Stimulated activated CD4-positive, alpha-beta T cell treated with anti-CD3 and anti-CD28 coated beads, Interleukin-4, amount 100 ng/mL, for 24 hours (primary cell): ENCODE data around the gene HFM1.
"Not testable (repeated sequence)": the region's sequence is repeated elsewhere in the genome, so short reads cannot be mapped to it uniquely, and the experiment has no call there.

Experiments
- DNase-seq: peaks from one replicate; pipeline ENCODE4 v3.0.0-alpha.2; 2020

The HFM1 gene, protein sequence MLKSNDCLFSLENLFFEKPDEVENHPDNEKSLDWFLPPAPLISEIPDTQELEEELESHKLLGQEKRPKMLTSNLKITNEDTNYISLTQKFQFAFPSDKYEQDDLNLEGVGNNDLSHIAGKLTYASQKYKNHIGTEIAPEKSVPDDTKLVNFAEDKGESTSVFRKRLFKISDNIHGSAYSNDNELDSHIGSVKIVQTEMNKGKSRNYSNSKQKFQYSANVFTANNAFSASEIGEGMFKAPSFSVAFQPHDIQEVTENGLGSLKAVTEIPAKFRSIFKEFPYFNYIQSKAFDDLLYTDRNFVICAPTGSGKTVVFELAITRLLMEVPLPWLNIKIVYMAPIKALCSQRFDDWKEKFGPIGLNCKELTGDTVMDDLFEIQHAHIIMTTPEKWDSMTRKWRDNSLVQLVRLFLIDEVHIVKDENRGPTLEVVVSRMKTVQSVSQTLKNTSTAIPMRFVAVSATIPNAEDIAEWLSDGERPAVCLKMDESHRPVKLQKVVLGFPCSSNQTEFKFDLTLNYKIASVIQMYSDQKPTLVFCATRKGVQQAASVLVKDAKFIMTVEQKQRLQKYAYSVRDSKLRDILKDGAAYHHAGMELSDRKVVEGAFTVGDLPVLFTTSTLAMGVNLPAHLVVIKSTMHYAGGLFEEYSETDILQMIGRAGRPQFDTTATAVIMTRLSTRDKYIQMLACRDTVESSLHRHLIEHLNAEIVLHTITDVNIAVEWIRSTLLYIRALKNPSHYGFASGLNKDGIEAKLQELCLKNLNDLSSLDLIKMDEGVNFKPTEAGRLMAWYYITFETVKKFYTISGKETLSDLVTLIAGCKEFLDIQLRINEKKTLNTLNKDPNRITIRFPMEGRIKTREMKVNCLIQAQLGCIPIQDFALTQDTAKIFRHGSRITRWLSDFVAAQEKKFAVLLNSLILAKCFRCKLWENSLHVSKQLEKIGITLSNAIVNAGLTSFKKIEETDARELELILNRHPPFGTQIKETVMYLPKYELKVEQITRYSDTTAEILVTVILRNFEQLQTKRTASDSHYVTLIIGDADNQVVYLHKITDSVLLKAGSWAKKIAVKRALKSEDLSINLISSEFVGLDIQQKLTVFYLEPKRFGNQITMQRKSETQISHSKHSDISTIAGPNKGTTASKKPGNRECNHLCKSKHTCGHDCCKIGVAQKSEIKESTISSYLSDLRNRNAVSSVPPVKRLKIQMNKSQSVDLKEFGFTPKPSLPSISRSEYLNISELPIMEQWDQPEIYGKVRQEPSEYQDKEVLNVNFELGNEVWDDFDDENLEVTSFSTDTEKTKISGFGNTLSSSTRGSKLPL (N-terminal part only)

DNA sequence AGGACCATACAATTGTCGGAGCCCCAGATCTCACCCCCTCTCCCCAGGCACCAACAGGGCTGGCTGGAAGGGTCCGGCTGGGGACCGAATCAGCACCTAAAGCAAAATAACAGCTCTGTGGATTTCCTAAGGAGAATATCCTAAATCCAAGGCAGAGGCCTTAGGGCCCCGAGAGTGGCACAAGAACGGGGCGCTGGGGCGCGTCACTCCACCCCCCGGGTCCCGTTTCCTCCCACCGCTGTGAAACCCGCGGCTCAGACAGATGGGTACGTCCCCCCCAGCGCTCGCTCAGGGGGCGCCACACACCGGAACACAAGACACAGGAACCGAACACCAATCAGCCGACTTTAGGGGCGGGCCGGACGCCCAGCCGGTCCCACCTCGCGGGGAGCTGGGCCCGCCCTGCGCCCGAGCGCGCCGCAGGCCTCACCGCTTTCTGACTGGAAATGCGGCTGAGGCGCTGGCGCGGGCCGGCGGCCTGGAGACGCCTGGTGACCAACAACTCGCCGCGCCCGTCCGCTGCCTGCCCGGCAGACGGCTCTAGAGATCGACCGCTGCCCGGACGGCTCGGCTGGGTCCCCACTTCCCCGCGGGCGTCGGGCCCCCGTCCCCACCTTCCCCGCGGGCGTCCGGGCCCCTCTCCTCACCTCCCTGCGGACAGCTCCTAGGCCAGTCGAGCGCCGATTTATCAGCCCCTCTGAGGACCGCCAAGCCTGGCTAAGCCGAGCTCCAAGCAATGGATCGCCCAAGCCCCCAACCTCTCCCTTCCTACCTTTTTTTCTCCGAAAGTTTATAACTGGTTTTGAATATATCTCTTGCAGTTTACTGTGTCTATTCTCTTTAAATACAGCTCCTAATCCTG, at the start of gene HFM1:
Gene HFM1 (minus strand): TSS at position 687 of the 862 bp plus-strand sequence. CDS start 3,755 bp downstream, outside the sequence.
- peak; percentile 39 for DNase-seq

DNA sequence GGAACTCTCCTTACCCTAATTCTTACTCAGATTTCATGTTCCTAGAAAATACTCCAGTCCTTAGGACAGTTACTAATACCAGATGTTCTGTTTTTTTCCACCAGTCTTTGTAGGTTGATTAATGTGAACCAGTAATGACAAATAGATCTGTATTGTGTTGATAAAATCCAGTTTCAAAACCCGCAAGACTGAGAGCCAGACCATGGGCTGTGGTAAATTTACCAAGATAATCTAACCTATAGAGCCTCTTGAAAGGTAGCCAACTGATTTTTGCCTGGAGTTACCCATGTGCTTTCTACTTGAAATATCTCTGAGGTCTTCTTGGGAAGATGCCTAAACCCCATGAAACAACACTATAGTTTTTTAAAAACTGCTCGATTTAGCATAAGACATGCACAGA, 49.5 kb upstream of the HFM1 start:
- DNase-seq, result no peak

DNA sequence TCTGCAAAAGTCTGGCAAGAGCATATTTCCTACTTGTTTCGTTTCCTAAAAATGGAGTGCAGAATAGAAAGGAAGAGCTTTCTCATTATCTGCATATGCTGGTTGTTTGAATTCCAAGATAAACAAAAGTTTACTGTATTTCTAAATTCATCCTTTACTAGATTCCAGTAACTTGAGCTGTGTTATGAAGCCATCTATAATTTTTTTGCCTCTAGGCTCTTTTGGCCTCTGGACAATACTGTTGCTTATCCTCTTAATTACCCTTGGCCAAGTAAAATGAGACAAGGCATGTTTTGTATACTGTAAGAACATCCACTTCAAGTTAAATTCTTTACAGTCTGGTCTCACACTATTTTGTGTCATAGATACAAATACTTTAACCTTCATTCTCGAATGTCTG, 45.6 kb upstream of the HFM1 start:
- no peak for DNase-seq

DNA sequence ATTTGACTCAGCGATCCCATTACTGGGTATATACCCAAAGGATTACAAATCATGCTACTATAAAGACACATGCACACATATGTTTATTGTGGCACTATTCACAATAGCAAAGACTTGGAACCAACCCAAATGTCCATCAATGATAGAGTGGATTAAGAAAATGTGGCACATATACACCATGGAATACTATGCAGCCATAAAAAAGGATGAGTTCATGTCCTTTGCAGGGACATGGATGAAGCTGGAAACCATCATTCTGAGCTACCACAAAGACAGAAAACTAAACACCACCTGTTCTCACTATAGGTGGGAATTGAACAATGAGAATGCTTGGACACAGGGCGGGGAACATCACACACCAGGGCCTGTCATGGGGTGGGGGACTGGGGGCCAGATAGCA, 43.1 kb upstream of the HFM1 start:
- DNase-seq, result not testable (repeated sequence)

GRCh38 chr1:91441980-91442379, 37.3 kb upstream of the HFM1 start:
- not testable (repeated sequence) for DNase-seq

GRCh38 chr1:91440847-91441246, 36.2 kb upstream of the HFM1 start:
- DNase-seq, result no peak

- DNase-seq, result no peak
Measured at GRCh38 chr1:91439016-91439415, 34.4 kb upstream of the HFM1 start.

- DNase-seq, result no peak
Measured at GRCh38 chr1:91428182-91428798, 23.7 kb upstream of the HFM1 start.

GRCh38 chr1:91427741-91428140, 23.1 kb upstream of the HFM1 start:
- no peak for DNase-seq

DNA sequence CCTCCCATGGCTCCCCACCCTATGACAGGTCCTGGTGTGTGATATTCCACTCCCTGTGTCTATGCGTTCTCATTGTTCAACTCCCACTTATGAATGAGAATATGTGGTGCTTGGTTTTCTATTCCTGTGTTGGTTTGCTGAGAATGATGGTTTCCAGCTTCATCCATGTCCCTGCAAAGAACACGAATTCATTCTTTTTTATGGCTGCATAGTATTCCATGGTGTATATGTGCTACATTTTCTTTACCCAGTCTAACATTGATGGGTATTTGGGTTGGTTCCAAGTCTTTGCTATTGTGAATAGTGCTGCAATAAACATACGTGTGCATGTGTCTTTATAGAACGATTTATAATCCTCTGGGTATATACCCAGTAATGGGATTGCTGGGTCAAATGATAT, 17.9 kb upstream of the HFM1 start:
- DNase-seq, result not testable (repeated sequence)

GRCh38 chr1:91412371-91412770, 7.7 kb upstream of the HFM1 start:
- no peak for DNase-seq

GRCh38 chr1:91406773-91407389, 2.2 kb upstream of the HFM1 start:
- no peak for DNase-seq

GRCh38 chr1:91402023-91402422, 2.6 kb downstream of the HFM1 start:
- no peak for DNase-seq

DNA sequence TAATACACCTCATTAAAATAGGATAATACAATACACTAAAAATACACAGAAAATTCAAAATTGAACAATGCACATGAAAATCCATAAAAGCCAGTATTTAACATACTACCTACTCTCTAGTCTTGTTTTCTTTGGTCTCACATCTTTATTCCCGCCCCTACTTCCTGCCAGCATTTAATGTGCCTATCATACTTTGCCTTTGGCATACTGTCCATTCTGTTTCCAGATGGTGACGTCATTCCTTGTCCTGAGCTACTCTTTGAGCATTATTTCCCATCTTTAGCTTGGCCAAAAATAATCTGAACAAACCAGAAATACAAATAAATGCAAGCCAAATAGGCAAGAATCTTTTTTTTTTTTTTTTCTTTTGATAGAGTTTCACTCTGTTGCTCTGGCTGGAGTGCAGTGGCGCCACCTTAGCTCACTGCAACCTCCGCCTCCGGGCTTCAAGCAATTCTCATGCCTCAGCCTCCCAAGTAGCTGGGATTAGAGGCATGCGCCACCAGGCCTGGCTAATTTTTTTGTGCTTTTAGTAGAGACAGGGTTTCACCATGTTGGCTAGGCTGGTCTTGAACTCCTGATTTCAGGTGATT, 4.4 kb downstream of the HFM1 start:
- no peak for DNase-seq

- DNase-seq, result no peak
Measured at GRCh38 chr1:91398291-91398690, 6.3 kb downstream of the HFM1 start.

GRCh38 chr1:91397605-91398004, 7.0 kb downstream of the HFM1 start:
- no peak for DNase-seq

DNA sequence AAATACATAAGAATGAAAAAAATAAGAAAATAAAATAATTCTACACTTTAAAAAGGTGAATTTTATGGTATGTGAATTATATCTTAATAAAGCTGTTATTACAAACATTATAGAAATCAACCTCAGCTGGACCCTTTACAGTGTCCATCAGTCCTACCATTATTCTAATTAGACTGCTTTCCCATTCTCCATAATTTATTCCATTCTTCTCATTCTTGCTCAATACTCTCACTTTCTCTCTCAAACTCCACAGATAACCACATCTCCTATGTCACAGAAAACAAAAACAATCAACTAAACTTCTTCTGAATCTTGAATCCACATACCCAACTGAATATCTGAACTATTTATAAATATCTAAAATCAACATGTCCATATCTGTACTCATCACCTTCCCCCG, 11.6 kb downstream of the HFM1 start:
- DNase-seq, result no peak

DNA sequence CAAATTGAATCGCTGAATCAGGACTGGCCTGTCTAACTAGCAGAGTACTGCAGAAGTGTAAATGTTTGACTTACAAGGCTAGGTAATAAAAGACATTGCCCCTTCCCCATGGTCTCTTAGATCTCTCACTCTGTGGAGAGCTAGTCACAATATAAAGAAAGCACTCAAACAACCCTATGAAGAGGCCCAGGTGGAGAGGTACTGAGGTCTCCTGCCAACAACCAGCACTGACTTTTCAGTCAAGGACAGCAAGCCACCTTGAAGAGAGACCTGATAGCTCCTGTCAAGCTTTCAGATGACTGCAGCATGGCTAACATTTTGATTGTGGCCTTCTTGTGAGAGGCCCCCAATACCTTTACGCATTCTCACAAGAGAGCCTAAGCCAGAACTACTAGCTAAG, 18.5 kb downstream of the HFM1 start:
- no peak for DNase-seq

GRCh38 chr1:91383456-91383855, 21.2 kb downstream of the HFM1 start:
- DNase-seq, result no peak

DNA sequence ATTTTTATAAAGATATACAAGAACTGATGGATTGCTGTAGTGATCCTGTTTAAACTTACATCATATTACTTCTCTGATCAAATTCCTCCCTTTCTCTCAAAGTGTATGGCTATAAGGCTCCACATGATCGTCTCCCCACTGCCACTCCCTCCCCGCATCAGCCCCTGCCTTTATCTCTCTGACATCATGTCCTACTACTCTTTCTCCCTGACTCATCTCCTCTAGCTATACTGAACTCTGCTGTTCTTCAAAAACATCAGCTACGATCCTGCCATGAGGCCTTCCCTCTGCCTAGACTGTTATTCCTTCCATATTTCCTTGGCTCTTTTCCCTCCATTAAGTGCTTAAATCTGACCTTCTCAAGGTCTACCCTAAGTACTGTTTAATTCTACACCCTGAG, 22.8 kb downstream of the HFM1 start:
- no peak for DNase-seq

DNA sequence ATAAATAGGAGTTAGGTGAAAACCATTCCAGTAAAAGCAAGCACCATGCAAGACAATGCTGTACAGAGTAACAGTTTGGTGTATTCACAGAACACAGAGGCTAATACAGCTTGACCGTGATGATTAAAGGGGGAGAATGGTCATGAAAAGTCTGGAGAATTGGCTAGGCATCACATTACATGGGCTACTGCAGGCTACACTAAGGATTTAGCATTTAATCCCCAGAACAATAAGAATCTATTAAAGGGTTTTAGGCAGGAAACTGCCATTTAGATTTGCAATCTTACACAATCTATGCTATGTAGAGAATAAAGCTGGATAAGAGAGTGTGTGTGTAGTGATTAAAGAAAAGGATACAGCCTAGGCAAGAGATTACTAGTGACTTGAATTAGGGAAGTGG, 30.6 kb downstream of the HFM1 start:
- DNase-seq, result no peak
